AG09319 (cell line): ENCODE data around the gene NBAS.
A peak's percentile ranks its signal among the peaks of the same experiment; 100 is the strongest.

Experiments used
- DNase-seq: peaks from one replicate; pipeline ENCODE4 v3.0.0-alpha.2; 2010; ENCODE audit warnings: low read depth; ENCODE audit errors: extremely low read depth
- TF ChIP-seq, protein P1 (sequence below): IDR thresholded peaks from 2 replicates; pipeline ENCODE4 v1.5.1; 2011; ENCODE audit warnings: low read depth, mild to moderate bottlenecking, inconsistent platforms, low read length, moderate library complexity

NBAS gene

GRCh38 chr2:15588329-15588919 lies 27.3 kb upstream of the NBAS start:
- no peak for DNase-seq
- TF ChIP-seq, protein P1, sequence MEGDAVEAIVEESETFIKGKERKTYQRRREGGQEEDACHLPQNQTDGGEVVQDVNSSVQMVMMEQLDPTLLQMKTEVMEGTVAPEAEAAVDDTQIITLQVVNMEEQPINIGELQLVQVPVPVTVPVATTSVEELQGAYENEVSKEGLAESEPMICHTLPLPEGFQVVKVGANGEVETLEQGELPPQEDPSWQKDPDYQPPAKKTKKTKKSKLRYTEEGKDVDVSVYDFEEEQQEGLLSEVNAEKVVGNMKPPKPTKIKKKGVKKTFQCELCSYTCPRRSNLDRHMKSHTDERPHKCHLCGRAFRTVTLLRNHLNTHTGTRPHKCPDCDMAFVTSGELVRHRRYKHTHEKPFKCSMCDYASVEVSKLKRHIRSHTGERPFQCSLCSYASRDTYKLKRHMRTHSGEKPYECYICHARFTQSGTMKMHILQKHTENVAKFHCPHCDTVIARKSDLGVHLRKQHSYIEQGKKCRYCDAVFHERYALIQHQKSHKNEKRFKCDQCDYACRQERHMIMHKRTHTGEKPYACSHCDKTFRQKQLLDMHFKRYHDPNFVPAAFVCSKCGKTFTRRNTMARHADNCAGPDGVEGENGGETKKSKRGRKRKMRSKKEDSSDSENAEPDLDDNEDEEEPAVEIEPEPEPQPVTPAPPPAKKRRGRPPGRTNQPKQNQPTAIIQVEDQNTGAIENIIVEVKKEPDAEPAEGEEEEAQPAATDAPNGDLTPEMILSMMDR, result peak; percentile 56

- TF ChIP-seq, protein P1, result no peak
- DNase-seq, result no peak
These were observed 23.8 kb upstream of the NBAS start for GRCh38 chr2:15584767-15585469.

- TF ChIP-seq, protein P1, result no peak
- no peak for DNase-seq
These were observed 23.2 kb upstream of the NBAS start for GRCh38 chr2:15584316-15584715.

DNA sequence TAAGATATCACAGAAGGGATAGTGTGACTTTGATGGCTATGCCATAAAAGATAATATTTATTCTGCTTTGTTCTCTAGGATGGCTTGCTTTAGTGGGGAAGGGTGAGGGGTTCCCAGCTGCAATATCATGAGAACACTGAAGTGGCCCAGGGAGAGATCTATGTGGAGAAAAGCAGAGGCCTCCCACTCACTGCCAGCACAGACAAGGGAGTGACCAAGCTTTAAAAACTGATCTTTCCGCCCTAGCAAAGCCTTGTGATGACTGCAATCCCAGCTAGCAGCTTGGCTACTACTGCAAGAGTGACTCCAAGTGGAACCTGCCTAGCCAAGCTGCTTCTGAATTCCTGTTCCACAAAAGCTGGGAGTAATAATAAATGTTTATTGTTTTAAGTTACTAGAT lies 22.7 kb upstream of the NBAS start:
- TF ChIP-seq, protein P1, result no peak
- no peak for DNase-seq

- DNase-seq, result no peak
- TF ChIP-seq, protein P1, result no peak
These were observed 21.7 kb upstream of the NBAS start for GRCh38 chr2:15582710-15583357.

- TF ChIP-seq, protein P1, result no peak
- no peak for DNase-seq
These were observed 19.3 kb upstream of the NBAS start for GRCh38 chr2:15580451-15580850.

- TF ChIP-seq, protein P1, result no peak
- no peak for DNase-seq
These were observed 18.5 kb upstream of the NBAS start for GRCh38 chr2:15579641-15580040.
